Hepatocyte (in vitro differentiated cells): ENCODE data around the gene UBIAD1.

Experiments used
- CTCF ChIP-seq: fragments of 200-600 bp; sonication (generic); IDR thresholded peaks from 2 replicates; pipeline ENCODE4 v1.5.1; 2016; ENCODE audit warnings: antibody characterized with exemption, mild to moderate bottlenecking; ENCODE audit not compliant: poor library complexity
- EZH2 ChIP-seq: fragments of 200-600 bp; sonication (generic); IDR thresholded peaks from 2 replicates; pipeline ENCODE4 v1.6.1; 2016; ENCODE audit warnings: antibody characterized with exemption, mild to moderate bottlenecking, borderline replicate concordance
- EZH2phosphoT487 ChIP-seq: fragments of 200-600 bp; sonication (generic); IDR thresholded peaks from one replicate; pipeline ENCODE4 v1.6.1; 2018; ENCODE audit warnings: antibody characterized with exemption, mild to moderate bottlenecking, low read depth, moderate library complexity; ENCODE audit not compliant: unreplicated experiment, severe bottlenecking

GRCh38 chr1:11272832-11273594 lies at the start of gene UBIAD1:
- no peak for TF ChIP-seq EZH2
- TF ChIP-seq CTCF: no peak
- TF ChIP-seq EZH2phosphoT487: no peak
